HG02970 (cell line): Measurements from ENCODE around the gene ZFYVE1.
"Not testable (repeated sequence)": the region's sequence is repeated elsewhere in the genome, so short reads cannot be mapped to it uniquely, and the experiment has no call there.

Experiments
- ATAC-seq: cut with Tn5 transposase; IDR thresholded peaks from one replicate; pipeline ENCODE4 v1.9.1; 2021; ENCODE audit warnings: mild to moderate bottlenecking, moderate library complexity, moderate number of reproducible peaks; ENCODE audit not compliant: unreplicated experiment, low FRiP score

Gene ZFYVE1

GRCh38 chr14:73026845-73027542, at the start of gene ZFYVE1:
Gene ZFYVE1 (minus strand): TSS chr14:73027106. CDS start chr14:73024508, 2,598 bp downstream.
- peak; percentile 98 for ATAC-seq

GRCh38 chr14:73069585-73069984, 42.7 kb upstream of the ZFYVE1 start:
- ATAC-seq = no peak

- peak; percentile 6 for ATAC-seq
Observed at GRCh38 chr14:73058922-73059673, 32.2 kb upstream of the ZFYVE1 start.

GRCh38 chr14:73058224-73058921, 31.5 kb upstream of the ZFYVE1 start, which contains the start of gene RBM25:
Gene RBM25 (plus strand): TSS chr14:73058534. CDS start chr14:73071642, 13,108 bp downstream.
- ATAC-seq = peak; percentile 95

GRCh38 chr14:73057944-73058223, 31.0 kb upstream of the ZFYVE1 start:
- ATAC-seq = no peak

- no peak for ATAC-seq
Observed at GRCh38 chr14:73055251-73055650, 28.3 kb upstream of the ZFYVE1 start.

GRCh38 chr14:73049428-73049827, 22.5 kb upstream of the ZFYVE1 start:
- ATAC-seq = no peak

- no peak for ATAC-seq
Observed at GRCh38 chr14:73047808-73048207, 20.9 kb upstream of the ZFYVE1 start.

GRCh38 chr14:73036706-73037450, 10.0 kb upstream of the ZFYVE1 start:
- ATAC-seq = not testable (repeated sequence)

- ATAC-seq = no peak
Observed at GRCh38 chr14:73027984-73028383, 1.1 kb upstream of the ZFYVE1 start.

GRCh38 chr14:73027546-73027945, 640 bp upstream of the ZFYVE1 start:
- ATAC-seq = no peak

- no peak for ATAC-seq
Observed at GRCh38 chr14:73026243-73026844, 562 bp downstream of the ZFYVE1 start.

- ATAC-seq = no peak
Observed at GRCh38 chr14:73025544-73025943, 1.4 kb downstream of the ZFYVE1 start.

- ATAC-seq = no peak
Observed at GRCh38 chr14:73022051-73022450, 4.9 kb downstream of the ZFYVE1 start.

GRCh38 chr14:73016011-73016410, 10.9 kb downstream of the ZFYVE1 start:
- not testable (repeated sequence) for ATAC-seq

GRCh38 chr14:73015552-73015951, 11.4 kb downstream of the ZFYVE1 start:
- not testable (repeated sequence) for ATAC-seq

- no peak for ATAC-seq
Observed at GRCh38 chr14:73014105-73014504, 12.8 kb downstream of the ZFYVE1 start.

GRCh38 chr14:73011189-73011588, 15.7 kb downstream of the ZFYVE1 start:
- not testable (repeated sequence) for ATAC-seq

GRCh38 chr14:73008501-73008900, 18.4 kb downstream of the ZFYVE1 start:
- ATAC-seq = no peak

- no peak for ATAC-seq
Observed at GRCh38 chr14:73007835-73008234, 19.1 kb downstream of the ZFYVE1 start.
